ENCODE data around the gene INPP5A.

The INPP5A gene

DNA sequence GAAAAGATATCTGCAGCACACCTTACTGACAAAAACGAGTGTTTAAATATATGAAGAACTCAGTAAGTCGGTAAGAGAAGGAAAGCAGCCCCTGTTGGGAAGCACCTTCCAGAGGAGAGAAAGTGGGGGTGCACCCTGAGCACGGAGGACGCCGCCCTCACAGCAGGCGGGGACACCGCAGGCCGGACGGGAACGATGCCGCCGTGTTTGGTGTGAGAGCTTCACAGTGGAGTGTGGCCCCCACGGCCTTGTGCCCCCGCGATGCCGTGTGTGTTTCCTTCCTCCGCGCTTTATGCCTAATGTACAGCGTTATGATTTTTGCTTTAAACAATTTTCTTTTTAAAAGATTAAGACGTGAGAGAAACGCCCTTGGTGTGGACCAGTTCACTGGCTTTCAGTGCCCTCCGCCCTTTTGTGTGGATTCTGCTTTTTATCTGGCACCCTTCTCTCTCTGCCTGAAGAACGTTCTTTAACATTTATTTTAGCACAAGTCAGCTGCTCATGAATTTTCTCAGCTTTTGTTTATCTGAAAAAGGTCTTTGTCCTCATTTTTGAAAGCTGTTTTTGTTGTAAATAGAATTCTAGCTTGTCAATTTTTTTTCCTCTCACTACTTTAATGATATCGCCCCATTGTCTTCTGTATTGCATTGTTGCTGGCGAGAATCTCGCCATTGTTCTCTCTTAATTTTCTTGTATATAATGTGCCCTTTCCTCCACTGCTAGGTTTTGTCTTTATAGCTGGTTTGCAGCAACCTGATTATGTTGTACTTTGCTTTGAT lies 110.7 kb downstream of the INPP5A start:
- TF ChIP-seq TCF4 (CRISPR knock-in tag; IDR thresholded peaks at IDR 0.05; ENCODE audit: borderline replicate concordance) (no peak), ARNTL (CRISPR knock-in tag; IDR thresholded peaks at IDR 0.05; ENCODE audit: borderline replicate concordance, low read depth) (no peak), CSDC2 (CRISPR knock-in tag; IDR thresholded peaks at IDR 0.05) (no peak), OSR1 (CRISPR knock-in tag; IDR thresholded peaks at IDR 0.05) (no peak), BACH2 (CRISPR knock-in tag; IDR thresholded peaks at IDR 0.05; ENCODE audit: borderline replicate concordance) (no peak), ZNF8 (CRISPR knock-in tag; IDR thresholded peaks at IDR 0.05) (no peak), GLIS3 (CRISPR knock-in tag; IDR thresholded peaks at IDR 0.05) (no peak), ZFP3 (CRISPR knock-in tag; IDR thresholded peaks at IDR 0.05) (no peak), TOX (CRISPR knock-in tag; IDR thresholded peaks at IDR 0.05; ENCODE audit: borderline replicate concordance) (no peak)
- TF ChIP-seq, protein P1, sequence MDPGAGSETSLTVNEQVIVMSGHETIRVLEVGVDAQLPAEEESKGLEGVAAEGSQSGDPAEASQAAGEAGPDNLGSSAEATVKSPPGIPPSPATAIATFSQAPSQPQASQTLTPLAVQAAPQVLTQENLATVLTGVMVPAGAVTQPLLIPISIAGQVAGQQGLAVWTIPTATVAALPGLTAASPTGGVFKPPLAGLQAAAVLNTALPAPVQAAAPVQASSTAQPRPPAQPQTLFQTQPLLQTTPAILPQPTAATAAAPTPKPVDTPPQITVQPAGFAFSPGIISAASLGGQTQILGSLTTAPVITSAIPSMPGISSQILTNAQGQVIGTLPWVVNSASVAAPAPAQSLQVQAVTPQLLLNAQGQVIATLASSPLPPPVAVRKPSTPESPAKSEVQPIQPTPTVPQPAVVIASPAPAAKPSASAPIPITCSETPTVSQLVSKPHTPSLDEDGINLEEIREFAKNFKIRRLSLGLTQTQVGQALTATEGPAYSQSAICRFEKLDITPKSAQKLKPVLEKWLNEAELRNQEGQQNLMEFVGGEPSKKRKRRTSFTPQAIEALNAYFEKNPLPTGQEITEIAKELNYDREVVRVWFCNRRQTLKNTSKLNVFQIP (CRISPR knock-in tag; IDR thresholded peaks at IDR 0.05; ENCODE audit: borderline replicate concordance, low read depth): no peak
- TF ChIP-seq, protein P2, sequence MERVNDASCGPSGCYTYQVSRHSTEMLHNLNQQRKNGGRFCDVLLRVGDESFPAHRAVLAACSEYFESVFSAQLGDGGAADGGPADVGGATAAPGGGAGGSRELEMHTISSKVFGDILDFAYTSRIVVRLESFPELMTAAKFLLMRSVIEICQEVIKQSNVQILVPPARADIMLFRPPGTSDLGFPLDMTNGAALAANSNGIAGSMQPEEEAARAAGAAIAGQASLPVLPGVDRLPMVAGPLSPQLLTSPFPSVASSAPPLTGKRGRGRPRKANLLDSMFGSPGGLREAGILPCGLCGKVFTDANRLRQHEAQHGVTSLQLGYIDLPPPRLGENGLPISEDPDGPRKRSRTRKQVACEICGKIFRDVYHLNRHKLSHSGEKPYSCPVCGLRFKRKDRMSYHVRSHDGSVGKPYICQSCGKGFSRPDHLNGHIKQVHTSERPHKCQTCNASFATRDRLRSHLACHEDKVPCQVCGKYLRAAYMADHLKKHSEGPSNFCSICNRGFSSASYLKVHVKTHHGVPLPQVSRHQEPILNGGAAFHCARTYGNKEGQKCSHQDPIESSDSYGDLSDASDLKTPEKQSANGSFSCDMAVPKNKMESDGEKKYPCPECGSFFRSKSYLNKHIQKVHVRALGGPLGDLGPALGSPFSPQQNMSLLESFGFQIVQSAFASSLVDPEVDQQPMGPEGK (CRISPR knock-in tag; IDR thresholded peaks at IDR 0.05; ENCODE audit: borderline replicate concordance): no peak
- no peak for ATAC-seq

DNA sequence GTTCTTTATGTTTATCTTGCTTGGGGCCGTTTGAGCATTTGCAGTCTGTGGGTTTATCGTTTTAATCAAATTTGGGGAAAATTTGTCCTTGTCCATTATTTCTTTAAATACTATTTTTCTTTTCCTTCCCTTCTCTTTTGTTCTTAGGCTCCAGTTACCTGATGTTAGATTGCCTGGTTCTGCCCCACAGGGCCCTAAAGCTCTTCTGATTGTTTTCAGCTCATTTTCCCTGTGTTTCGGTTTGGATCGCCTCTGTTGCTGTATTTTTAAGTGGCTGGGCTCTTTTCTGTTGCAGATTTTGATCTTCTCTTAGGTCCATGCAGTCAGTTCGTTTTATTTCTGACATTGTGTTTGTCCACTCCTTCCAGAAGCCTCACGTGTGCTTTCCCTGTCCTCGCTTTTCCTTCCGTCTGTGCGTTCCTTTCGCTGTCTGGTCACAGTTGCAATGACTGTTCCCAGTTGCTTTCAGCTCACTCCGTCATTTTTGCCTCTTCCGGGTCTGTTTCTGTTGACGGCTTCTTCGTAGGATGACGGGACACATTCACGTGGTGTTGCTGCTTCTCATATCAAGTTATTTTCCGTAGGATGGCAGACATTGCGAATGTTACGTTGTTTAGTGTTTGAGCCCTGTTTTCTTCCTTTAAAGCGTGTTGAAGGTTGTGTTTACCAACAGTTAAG lies 111.4 kb downstream of the INPP5A start:
- TF ChIP-seq ZNF565 (CRISPR knock-in tag; conservative IDR thresholded peaks at IDR 0.05; ENCODE audit: low read depth): no peak
- no peak for TF ChIP-seq SNAI2 (CRISPR knock-in tag; IDR thresholded peaks at IDR 0.05)
- no peak for TF ChIP-seq ZNF70 (CRISPR knock-in tag; IDR thresholded peaks at IDR 0.05)
- TF ChIP-seq, protein P3, sequence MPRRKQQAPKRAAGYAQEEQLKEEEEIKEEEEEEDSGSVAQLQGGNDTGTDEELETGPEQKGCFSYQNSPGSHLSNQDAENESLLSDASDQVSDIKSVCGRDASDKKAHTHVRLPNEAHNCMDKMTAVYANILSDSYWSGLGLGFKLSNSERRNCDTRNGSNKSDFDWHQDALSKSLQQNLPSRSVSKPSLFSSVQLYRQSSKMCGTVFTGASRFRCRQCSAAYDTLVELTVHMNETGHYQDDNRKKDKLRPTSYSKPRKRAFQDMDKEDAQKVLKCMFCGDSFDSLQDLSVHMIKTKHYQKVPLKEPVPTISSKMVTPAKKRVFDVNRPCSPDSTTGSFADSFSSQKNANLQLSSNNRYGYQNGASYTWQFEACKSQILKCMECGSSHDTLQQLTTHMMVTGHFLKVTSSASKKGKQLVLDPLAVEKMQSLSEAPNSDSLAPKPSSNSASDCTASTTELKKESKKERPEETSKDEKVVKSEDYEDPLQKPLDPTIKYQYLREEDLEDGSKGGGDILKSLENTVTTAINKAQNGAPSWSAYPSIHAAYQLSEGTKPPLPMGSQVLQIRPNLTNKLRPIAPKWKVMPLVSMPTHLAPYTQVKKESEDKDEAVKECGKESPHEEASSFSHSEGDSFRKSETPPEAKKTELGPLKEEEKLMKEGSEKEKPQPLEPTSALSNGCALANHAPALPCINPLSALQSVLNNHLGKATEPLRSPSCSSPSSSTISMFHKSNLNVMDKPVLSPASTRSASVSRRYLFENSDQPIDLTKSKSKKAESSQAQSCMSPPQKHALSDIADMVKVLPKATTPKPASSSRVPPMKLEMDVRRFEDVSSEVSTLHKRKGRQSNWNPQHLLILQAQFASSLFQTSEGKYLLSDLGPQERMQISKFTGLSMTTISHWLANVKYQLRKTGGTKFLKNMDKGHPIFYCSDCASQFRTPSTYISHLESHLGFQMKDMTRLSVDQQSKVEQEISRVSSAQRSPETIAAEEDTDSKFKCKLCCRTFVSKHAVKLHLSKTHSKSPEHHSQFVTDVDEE (CRISPR knock-in tag; IDR thresholded peaks at IDR 0.05): no peak
- no peak for TF ChIP-seq ZFP30 (CRISPR knock-in tag; IDR thresholded peaks at IDR 0.05)
- TF ChIP-seq ISL1 (CRISPR knock-in tag; IDR thresholded peaks at IDR 0.05): no peak
- TF ChIP-seq BACH2 (CRISPR knock-in tag; IDR thresholded peaks at IDR 0.05; ENCODE audit: borderline replicate concordance): no peak
- no peak for TF ChIP-seq RARB (CRISPR knock-in tag; IDR thresholded peaks at IDR 0.05)
- TF ChIP-seq CSDC2 (CRISPR knock-in tag; IDR thresholded peaks at IDR 0.05): no peak
- TF ChIP-seq OSR1 (CRISPR knock-in tag; IDR thresholded peaks at IDR 0.05): no peak
- TF ChIP-seq ZFP3 (CRISPR knock-in tag; IDR thresholded peaks at IDR 0.05): no peak
- no peak for TF ChIP-seq ZC3H10 (CRISPR knock-in tag; IDR thresholded peaks at IDR 0.05)
- TF ChIP-seq, protein P4, sequence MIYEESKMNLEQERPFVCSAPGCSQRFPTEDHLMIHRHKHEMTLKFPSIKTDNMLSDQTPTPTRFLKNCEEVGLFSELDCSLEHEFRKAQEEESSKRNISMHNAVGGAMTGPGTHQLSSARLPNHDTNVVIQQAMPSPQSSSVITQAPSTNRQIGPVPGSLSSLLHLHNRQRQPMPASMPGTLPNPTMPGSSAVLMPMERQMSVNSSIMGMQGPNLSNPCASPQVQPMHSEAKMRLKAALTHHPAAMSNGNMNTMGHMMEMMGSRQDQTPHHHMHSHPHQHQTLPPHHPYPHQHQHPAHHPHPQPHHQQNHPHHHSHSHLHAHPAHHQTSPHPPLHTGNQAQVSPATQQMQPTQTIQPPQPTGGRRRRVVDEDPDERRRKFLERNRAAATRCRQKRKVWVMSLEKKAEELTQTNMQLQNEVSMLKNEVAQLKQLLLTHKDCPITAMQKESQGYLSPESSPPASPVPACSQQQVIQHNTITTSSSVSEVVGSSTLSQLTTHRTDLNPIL (CRISPR knock-in tag; IDR thresholded peaks at IDR 0.05; ENCODE audit: low read depth): no peak
- TF ChIP-seq, protein P1 (CRISPR knock-in tag; IDR thresholded peaks at IDR 0.05; ENCODE audit: borderline replicate concordance, low read depth): no peak
- TF ChIP-seq, protein P2 (CRISPR knock-in tag; IDR thresholded peaks at IDR 0.05; ENCODE audit: borderline replicate concordance): no peak
- TF ChIP-seq ZNF8 (CRISPR knock-in tag; IDR thresholded peaks at IDR 0.05): no peak
- no peak for TF ChIP-seq GLIS3 (CRISPR knock-in tag; IDR thresholded peaks at IDR 0.05)
- ATAC-seq: no peak

Data from SK-N-SH treated with all-trans-retinoic acid at 6 μM for 48 hours (cell line).